ENCODE data around the gene CIAPIN1. TPM values are rescaled to one million over a fixed set of nuclear protein-coding genes. Genes with fewer than 3 reads are reported as not detected.

CIAPIN1 gene
- total and polyA plus RNA-seq, 2 of the 8 experiments (the other 6 are each of a cell fraction or from before 2014, with no cell fraction given), result 76.8 to 83.6 TPM

DNA sequence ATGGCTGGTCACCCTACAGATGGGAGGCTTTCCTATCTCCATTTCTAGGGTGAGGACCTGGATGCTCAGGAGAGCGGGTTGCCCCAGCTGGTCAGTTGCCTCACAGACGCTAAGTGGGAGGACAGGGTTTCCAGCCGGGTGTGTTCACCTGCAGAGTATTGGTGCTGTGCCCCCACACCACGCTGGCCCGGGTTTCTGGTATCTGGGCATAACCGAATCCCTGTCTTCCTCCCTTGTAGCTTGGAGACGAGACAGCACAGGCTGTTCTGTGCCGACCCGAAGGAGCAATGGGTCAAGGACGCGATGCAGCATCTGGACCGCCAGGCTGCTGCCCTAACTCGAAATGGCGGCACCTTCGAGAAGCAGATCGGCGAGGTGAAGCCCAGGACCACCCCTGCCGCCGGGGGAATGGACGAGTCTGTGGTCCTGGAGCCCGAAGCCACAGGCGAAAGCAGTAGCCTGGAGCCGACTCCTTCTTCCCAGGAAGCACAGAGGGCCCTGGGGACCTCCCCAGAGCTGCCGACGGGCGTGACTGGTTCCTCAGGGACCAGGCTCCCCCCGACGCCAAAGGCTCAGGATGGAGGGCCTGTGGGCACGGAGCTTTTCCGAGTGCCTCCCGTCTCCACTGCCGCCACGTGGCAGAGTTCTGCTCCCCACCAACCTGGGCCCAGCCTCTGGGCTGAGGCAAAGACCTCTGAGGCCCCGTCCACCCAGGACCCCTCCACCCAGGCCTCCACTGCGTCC is 65.2 kb downstream of the CIAPIN1 start:
- H4K8ac ChIP-seq (ENCODE audit: extremely low read depth, insufficient read depth, low read length), result no peak overlapping the region
- no peak overlapping the region for H3K4me3 ChIP-seq (ENCODE audit: extremely low read depth in 1 of 4, insufficient read depth in 2 of 4, low read depth in 3 of 4, low read length in 4 of 4)
- no peaks in the 10 kb centered on the region for H3K9me3 ChIP-seq (ENCODE audit: insufficient read depth in 2 of 2, low read depth in 1 of 2, low read length in 1 of 2)
- H4K20me1 ChIP-seq (replicated peaks in 1 of 2; ENCODE audit: control insufficient read depth in 1 of 2, insufficient read depth in 2 of 2, low read length in 2 of 2), result no peaks in the 10 kb centered on the region
- no peak for FAIRE-seq
- CTCF ChIA-PET (ENCODE audit: partially characterized antibody), result interaction anchor here (0.8 to 3.7 kb wide), 6 partner anchors 9 to 65 kb away, joined by 3 to 32 read pairs (median 3); no protein-coding TSS in a partner anchor
- no peak overlapping the region for H2AK5ac ChIP-seq (ENCODE audit: low read depth, low read length)
- no peaks in the 10 kb centered on the region for H3K79me1 ChIP-seq (ENCODE audit: low read depth, low read length)
- H3K36me3 ChIP-seq (ENCODE audit: control insufficient read depth in 2 of 4, insufficient read depth in 4 of 4, low read length in 3 of 4), result no peaks in the 10 kb centered on the region
- no peaks in the 10 kb centered on the region for H3K79me2 ChIP-seq (ENCODE audit: control insufficient read depth in 1 of 2, insufficient read depth in 2 of 2, low read length in 2 of 2)
- H3K4me1 ChIP-seq (replicated peaks in 1 of 4; ENCODE audit: control insufficient read depth in 3 of 4, insufficient read depth in 4 of 4, low read length in 3 of 4), result peaks cover 0 to 2% (median 1%) of the 10 kb centered on the region in 4 experiments; a peak in 1 of 7 replicates
- H3K9ac ChIP-seq (replicated peaks in 1 of 4; ENCODE audit: extremely low read depth in 1 of 4, low read depth in 3 of 4, low read length in 3 of 4), result no peak overlapping the region
- no peak overlapping the region for H3K4me2 ChIP-seq (ENCODE audit: insufficient read depth in 1 of 2, low read depth in 2 of 2, low read length in 2 of 2)
- DNase-seq (ENCODE audit: low read depth in 1 of 2, low spot score in 2 of 2), result no peak
- WGBS, 2 experiments (ENCODE audit: extremely low coverage in 1 of 2, insufficient coverage in 1 of 2, insufficient read length in 1 of 2, insufficient replicate concordance in 2 of 2, low coverage in 1 of 2, low lambda C conversion rate in 2 of 2, missing lambda C conversion rate in 1 of 2), result 95% methylated on average over 22 of the region's 35 CpGs; no CpG with 5 or more reads in 1 of the 2 experiments
- no peak overlapping the region for H3K14ac ChIP-seq (ENCODE audit: insufficient read length)
- no peak overlapping the region for H3K18ac ChIP-seq (ENCODE audit: extremely low read depth, low read length)
- no peaks in the 10 kb centered on the region for H3K23me2 ChIP-seq (ENCODE audit: low read depth, low read length)
- H2AFZ ChIP-seq (ENCODE audit: low read length), result no peak overlapping the region
- no peak overlapping the region for H3K56ac ChIP-seq (replicated peaks; ENCODE audit: insufficient read length, low read depth, low read length)
- H2BK120ac ChIP-seq (replicated peaks; ENCODE audit: low read depth, low read length), result no peak overlapping the region
- no peak overlapping the region for H2BK12ac ChIP-seq (ENCODE audit: low read depth, low read length)
- H2BK20ac ChIP-seq (ENCODE audit: low read length), result no peak overlapping the region
- H3K27me3 ChIP-seq (replicated peaks in 1 of 4; ENCODE audit: control insufficient read depth in 3 of 4, extremely low read depth in 1 of 4, insufficient read depth in 3 of 4, low read length in 3 of 4), result no peaks in the 10 kb centered on the region
- H2BK5ac ChIP-seq (ENCODE audit: low read depth, low read length), result no peak overlapping the region
- H3K4ac ChIP-seq (replicated peaks; ENCODE audit: insufficient read length, low read depth, low read length), result no peak overlapping the region
- H4K91ac ChIP-seq (replicated peaks; ENCODE audit: insufficient read length, low read length), result no peak overlapping the region
- POLR2A ChIA-PET (ENCODE audit: partially characterized antibody), result interaction anchor here (0.6 to 1.2 kb wide), 2 partner anchors 35 to 90 kb away, joined by 3 read pairs; no protein-coding TSS in a partner anchor
- H4K5ac ChIP-seq (ENCODE audit: insufficient read length, low read depth, low read length), result no peak overlapping the region
- H3K27ac ChIP-seq (ENCODE audit: low read depth, low read length), result no peak overlapping the region
- H3K23ac ChIP-seq (ENCODE audit: insufficient read length), result no peak overlapping the region
- no peak overlapping the region for H2BK15ac ChIP-seq (ENCODE audit: low read length)
- TF ChIP-seq RXRA (IDR thresholded peaks at IDR 0.05; ENCODE audit: insufficient read depth, low read depth, low read length) (no peak), SP1 (IDR thresholded peaks at IDR 0.05; ENCODE audit: low read depth, low read length) (no peak), BCL11A (IDR thresholded peaks at IDR 0.05; ENCODE audit: low read depth in 2 of 2, low read length in 2 of 2) (no peak), SRF (IDR thresholded peaks at IDR 0.05; ENCODE audit: low read depth, low read length) (no peak), GTF2F1 (IDR thresholded peaks at IDR 0.05; ENCODE audit: borderline replicate concordance, low read depth, low read length) (no peak), KDM5A (IDR thresholded peaks at IDR 0.05; ENCODE audit: low read length) (no peak), SUZ12 (IDR thresholded peaks at IDR 0.05; ENCODE audit: low read length) (no peak), SIX5 (IDR thresholded peaks at IDR 0.05; ENCODE audit: low read depth, low read length) (no peak), TBP (IDR thresholded peaks at IDR 0.05; ENCODE audit: low read depth, low read length) (no peak), ASH2L (IDR thresholded peaks at IDR 0.05; ENCODE audit: low read length) (no peak), PHF8 (conservative IDR thresholded peaks at IDR 0.05; ENCODE audit: low read depth, low read length) (no peak), RBBP5 (IDR thresholded peaks at IDR 0.05; ENCODE audit: borderline replicate concordance, low read depth, low read length) (no peak), NANOG (IDR thresholded peaks at IDR 0.05; ENCODE audit: insufficient read depth, low read depth, low read length, poor library complexity, severe bottlenecking) (no peak)

Measured in H1 (cell line).